ENCODE data around the gene COL2A1. TPM values are rescaled to one million over a fixed set of nuclear protein-coding genes. Genes with fewer than 3 reads are reported as not detected.

The COL2A1 gene
- total RNA-seq, 1 experiment from 2014 or later, result 1.4 TPM

- ATAC-seq (no peak), DNase-seq (ENCODE audit: low read depth, low spot score) (no peak)
- no peak for TF ChIP-seq REST (IDR thresholded peaks at IDR 0.05; ENCODE audit: insufficient read depth in 1 of 2, low read depth in 2 of 2, low read length in 1 of 2)
- no peak for TF ChIP-seq TCF7L2 (IDR thresholded peaks at IDR 0.05; ENCODE audit: low read depth, low read length)
- no peak for TF ChIP-seq CTCF (IDR thresholded peaks at IDR 0.05)
- no peak for TF ChIP-seq SIN3A (IDR thresholded peaks at IDR 0.05; ENCODE audit: borderline replicate concordance, insufficient read depth, low read depth, low read length)
- no peak for TF ChIP-seq POLR2AphosphoS5 (IDR thresholded peaks at IDR 0.05; ENCODE audit: low read depth, low read length)
- ChIA-PET CTCF (no interaction called here), POLR2A (no interaction called here)
- no TSS peak for BruUV-seq (replicated peaks)
- intact Hi-C loops (cut with micrococcal nuclease; ENCODE audit: unreplicated experiment) (no loop called here), in situ Hi-C loops (cut with HindIII; ENCODE audit: low pct_unique_long_range_greater_than_20kb, low sequenced_read_pairs) (no loop called here)
- H3K27ac ChIP-seq (ENCODE audit: low read length), result no peak overlapping the region
- H3K4me1 ChIP-seq (ENCODE audit: control insufficient read depth, insufficient read depth, low read length), result peaks cover 3% of the 10 kb centered on the region
- no peak overlapping the region for H3K4me3 ChIP-seq (ENCODE audit: low read depth in 2 of 2, low read length in 2 of 2)
- H3K27me3 ChIP-seq (ENCODE audit: control insufficient read depth, insufficient read depth, low read length), result peaks cover 22% of the 10 kb centered on the region
- H3K36me3 ChIP-seq (ENCODE audit: control insufficient read depth, insufficient read depth, low read length), result no peaks in the 10 kb centered on the region
- H3K9me3 ChIP-seq (ENCODE audit: control insufficient read depth, insufficient read depth, low read depth, low read length), result no peaks in the 10 kb centered on the region
Observed at GRCh38 chr12:47995981-47996401, 8.3 kb downstream of the COL2A1 start.

- no TSS peak for BruUV-seq (replicated peaks)
- Histone ChIP-seq H3K27ac (ENCODE audit: low read length) (no peak overlapping the region), H3K36me3 (ENCODE audit: control insufficient read depth, insufficient read depth, low read length) (no peaks in the 10 kb centered on the region), H3K4me3 (ENCODE audit: low read depth in 2 of 2, low read length in 2 of 2) (no peak overlapping the region), H3K9me3 (ENCODE audit: control insufficient read depth, insufficient read depth, low read depth, low read length) (no peaks in the 10 kb centered on the region), H3K27me3 (ENCODE audit: control insufficient read depth, insufficient read depth, low read length) (peaks cover 8% of the 10 kb centered on the region), H3K4me1 (ENCODE audit: control insufficient read depth, insufficient read depth, low read length) (no peaks in the 10 kb centered on the region; the same call in 1 of the 2 replicates)
- intact Hi-C loops (cut with micrococcal nuclease; ENCODE audit: unreplicated experiment), result no loop called here
- in situ Hi-C loops (cut with HindIII; ENCODE audit: low pct_unique_long_range_greater_than_20kb, low sequenced_read_pairs), result no loop called here
- ChIA-PET CTCF (no interaction called here), POLR2A (no interaction called here)
- ATAC-seq (no peak), DNase-seq (ENCODE audit: low read depth, low spot score) (no peak)
- TF ChIP-seq POLR2AphosphoS5 (IDR thresholded peaks at IDR 0.05; ENCODE audit: low read depth, low read length), result no peak
- TF ChIP-seq SIN3A (IDR thresholded peaks at IDR 0.05; ENCODE audit: borderline replicate concordance, insufficient read depth, low read depth, low read length), result no peak
- no peak for TF ChIP-seq TCF7L2 (IDR thresholded peaks at IDR 0.05; ENCODE audit: low read depth, low read length)
- no peak for TF ChIP-seq REST (IDR thresholded peaks at IDR 0.05; ENCODE audit: insufficient read depth in 1 of 2, low read depth in 2 of 2, low read length in 1 of 2)
- TF ChIP-seq CTCF (IDR thresholded peaks at IDR 0.05), result no peak
Observed at GRCh38 chr12:47993491-47993890, 10.8 kb downstream of the COL2A1 start.
